Left forelimb (tissue), 1 donor: ENCODE data around the gene SERPINB1.

Source experiments
- DNase-seq: peaks from one replicate; pipeline ENCODE4 v3.0.0-alpha.2; 2018; ENCODE audit warnings: low spot score

Gene SERPINB1

GRCh38 chr6:2793534-2794151 lies 48.0 kb downstream of the SERPINB1 start:
- DNase-seq: no peak

- DNase-seq: no peak
Measured at GRCh38 chr6:2792330-2793110, 49.1 kb downstream of the SERPINB1 start.

- DNase-seq: no peak
Measured at GRCh38 chr6:2791450-2791974, 50.2 kb downstream of the SERPINB1 start.

- DNase-seq: no peak
Measured at GRCh38 chr6:2790588-2791449, 50.8 kb downstream of the SERPINB1 start.

GRCh38 chr6:2786269-2786668 lies 55.4 kb downstream of the SERPINB1 start:
- DNase-seq: no peak

- DNase-seq: no peak
Measured at GRCh38 chr6:2784930-2785329, 56.7 kb downstream of the SERPINB1 start.

- DNase-seq: no peak
Measured at GRCh38 chr6:2784061-2784460, 57.6 kb downstream of the SERPINB1 start.

GRCh38 chr6:2783188-2783963 lies 58.3 kb downstream of the SERPINB1 start:
- no peak for DNase-seq

GRCh38 chr6:2782825-2783187 lies 58.9 kb downstream of the SERPINB1 start:
- no peak for DNase-seq

GRCh38 chr6:2782356-2782708 lies 59.3 kb downstream of the SERPINB1 start:
- DNase-seq: no peak
